IPS DF 19.7 (cell line): ENCODE data around the gene BABAM1.
"Not testable (repeated sequence)": the region's sequence is repeated elsewhere in the genome, so short reads cannot be mapped to it uniquely, and the experiment has no call there.

ENCODE experiments used
- DNase-seq: peaks from one replicate; pipeline ENCODE4 v3.0.0-alpha.2; 2013; ENCODE audit warnings: low read depth, low spot score

BABAM1 gene

DNA sequence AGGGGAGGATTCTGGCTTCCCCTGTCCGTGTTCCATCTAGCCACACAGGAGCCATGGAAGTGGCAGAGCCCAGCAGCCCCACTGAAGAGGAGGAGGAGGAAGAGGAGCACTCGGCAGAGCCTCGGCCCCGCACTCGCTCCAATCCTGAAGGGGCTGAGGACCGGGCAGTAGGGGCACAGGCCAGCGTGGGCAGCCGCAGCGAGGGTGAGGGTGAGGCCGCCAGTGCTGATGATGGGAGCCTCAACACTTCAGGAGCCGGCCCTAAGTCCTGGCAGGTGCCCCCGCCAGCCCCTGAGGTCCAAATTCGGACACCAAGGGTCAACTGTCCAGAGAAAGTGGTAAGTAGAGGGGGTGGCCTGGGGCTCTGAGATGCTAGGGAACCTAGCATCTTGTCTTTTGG is 1.5 kb downstream of the BABAM1 start:
- no peak for DNase-seq

- DNase-seq, result not testable (repeated sequence)
Measured at GRCh38 chr19:17274892-17275291, 7.6 kb downstream of the BABAM1 start.

DNA sequence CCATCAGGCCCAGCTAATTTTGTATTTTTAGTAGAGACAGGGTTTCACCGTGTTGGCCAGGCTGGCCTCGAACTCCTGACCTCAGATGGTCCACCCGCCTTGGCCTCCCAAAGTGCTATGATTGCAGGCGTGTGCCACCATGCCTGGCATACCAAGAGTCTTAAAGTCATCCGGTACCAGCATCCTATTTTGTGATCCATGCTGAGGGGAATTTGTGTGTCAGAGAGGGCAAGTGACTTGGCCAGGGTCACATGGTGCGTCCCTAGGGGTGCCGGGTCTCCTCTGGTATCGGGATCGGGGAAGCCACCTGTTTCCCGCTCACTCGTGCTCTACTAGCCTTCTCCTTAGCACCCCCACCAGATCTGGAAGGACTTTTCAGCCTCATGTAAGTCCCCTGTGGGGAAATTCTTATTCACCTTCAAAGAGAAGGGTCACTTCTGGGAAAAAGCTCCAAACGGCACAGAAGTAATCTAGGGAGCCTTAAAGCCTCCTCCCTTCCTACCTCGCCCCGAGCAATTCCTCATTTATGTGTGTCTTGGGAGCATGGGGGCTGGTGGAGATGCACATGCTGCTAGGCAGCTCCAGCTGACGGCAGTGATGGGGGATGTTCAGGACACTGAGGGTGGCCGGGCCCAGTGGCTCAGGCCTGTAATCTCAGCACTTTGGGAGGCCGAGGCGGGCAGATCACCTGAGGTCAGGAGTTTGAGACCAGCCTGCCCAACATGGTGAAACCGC is 8.4 kb downstream of the BABAM1 start:
- no peak for DNase-seq

GRCh38 chr19:17279436-17279835 is 12.2 kb downstream of the BABAM1 start:
- no peak for DNase-seq

GRCh38 chr19:17281391-17282304 is 14.4 kb downstream of the BABAM1 start, which contains the start of gene ANKLE1:
Gene ANKLE1 (plus strand): TSS chr19:17281901. CDS start chr19:17281921, 20 bp downstream.
- DNase-seq, result no peak

GRCh38 chr19:17282488-17283125 is 15.4 kb downstream of the BABAM1 start:
- no peak for DNase-seq

DNA sequence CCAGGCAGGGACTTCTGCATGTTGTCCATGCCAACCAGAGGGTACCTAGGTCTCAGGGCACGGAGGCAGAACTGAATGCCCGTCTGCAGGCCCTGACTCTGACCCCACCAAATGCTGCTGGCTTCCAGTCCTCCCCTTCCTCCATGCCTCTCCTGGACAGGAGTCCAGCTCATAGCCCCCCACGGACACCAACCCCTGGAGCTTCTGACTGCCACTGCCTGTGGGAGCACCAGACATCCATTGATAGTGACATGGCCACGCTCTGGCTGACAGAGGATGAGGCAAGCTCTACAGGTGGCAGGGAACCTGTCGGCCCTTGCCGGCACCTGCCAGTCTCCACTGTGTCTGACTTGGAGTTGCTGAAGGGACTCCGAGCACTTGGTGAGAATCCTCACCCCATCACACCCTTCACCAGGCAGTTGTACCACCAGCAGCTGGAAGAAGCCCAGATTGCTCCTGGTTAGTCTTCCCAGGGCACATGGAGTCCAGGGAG is 16.3 kb downstream of the BABAM1 start:
- DNase-seq, result no peak

DNA sequence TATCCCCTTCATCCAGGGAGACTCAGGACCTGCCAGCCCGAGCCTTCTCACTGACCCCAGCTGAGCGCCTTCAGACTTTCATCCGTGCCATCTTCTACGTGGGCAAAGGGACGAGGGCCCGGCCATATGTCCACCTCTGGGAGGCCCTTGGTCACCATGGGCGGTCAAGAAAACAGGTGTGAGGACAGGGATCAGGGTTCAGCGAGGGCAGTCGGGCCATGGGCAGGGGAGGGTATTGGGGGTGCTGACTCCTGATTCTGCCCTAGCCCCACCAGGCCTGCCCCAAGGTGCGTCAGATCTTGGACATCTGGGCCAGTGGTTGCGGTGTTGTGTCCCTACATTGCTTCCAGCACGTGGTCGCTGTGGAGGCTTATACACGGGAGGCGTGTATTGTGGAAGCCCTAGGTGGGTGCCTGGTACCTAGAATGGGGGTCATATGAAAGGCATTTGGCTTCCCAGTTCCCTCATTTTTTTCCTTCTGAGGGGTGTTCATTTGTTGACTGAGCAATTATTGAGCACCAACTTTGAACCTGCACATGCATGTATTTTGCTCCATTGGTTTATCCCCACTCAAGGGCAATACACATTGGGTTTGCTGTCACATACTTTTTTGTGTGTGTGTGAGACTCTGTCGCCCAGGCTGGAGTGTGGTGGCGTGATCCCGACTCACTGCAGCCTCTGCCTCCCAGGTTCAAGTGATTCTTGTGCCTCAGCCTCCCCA is 18.3 kb downstream of the BABAM1 start:
- no peak for DNase-seq

- DNase-seq, result no peak
Measured at GRCh38 chr19:17286263-17286662, 19.0 kb downstream of the BABAM1 start.

DNA sequence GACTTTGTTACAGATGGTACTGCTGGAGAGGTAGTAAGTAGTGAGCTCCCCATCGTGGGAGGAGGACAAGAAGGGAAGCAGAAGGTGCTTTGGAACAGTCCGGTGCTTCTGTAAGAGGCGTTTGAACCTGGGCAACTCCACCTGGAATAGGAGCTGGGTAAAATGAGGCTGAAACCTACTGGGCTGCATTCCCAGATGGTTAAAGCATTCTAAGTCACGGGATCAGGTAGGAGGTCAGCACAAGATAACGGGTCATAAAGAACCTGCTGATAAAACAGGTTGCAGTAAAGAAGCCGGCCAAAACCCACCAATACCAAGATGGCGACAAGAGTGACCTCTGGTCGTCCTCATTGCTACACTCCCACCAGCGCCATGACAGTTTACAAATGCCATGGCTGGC is 19.5 kb downstream of the BABAM1 start:
- no peak for DNase-seq

DNA sequence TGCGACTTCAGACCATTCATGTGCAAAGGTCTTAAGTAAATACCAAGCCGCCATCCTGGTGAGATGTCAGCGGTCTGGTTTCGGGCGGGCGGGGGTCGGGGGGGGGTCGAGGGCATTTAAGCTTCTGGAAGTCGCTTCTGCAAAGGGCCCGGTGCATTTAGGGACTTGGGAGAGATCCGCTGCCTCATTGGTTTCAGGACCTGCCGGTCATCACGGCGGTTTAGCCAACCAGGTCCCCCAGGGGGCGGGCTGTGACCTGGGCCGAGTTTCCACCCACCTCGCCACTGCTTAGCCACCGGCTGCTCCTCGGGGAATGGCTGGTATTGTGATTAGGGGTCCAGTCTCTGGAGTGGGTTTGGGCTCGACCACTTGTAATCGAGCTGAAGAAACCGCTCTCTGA is 22.2 kb downstream of the BABAM1 start:
- DNase-seq, result peak; percentile 86

DNA sequence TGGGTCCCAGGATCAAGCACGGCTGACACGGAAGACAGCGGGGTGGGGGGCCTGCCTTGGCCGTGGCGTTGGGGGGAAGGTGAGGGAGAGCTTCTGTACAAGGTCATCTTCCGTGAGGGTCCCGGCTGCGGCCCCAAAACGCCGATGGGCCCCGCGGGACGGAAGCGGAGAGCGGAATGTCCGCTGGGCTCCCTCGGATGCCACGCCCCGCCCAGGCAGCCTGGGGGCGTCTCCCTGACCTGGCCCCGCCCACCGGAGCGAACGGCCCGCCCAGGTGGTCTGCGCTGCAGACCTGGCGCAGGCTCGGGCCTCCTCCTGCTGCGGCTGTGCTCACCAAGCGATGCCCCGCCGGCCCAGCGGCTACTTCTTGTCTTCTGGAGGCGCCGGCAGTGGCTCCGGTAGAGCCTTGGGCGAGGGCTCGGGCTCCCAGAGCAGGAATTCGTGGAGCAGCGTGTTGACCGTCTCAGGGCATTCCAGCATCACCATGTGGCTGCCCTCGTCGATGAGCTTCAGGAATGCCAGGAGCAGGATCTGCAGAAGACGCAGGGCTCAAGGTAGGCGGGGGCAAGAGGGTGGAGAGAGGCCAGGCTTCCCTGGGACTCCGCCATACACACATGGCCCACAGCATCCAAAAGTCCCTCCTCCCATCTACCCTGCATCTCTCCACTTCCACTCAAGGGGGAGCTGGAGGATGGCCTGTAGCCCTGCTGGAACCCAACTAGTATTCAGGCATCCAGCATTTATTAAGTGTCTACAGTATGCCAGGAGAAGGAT is 25.2 kb downstream of the BABAM1 start:
- peak; percentile 82 for DNase-seq

- no peak for DNase-seq
Measured at GRCh38 chr19:17293605-17294004, 26.4 kb downstream of the BABAM1 start.

GRCh38 chr19:17294051-17294891 is 27.0 kb downstream of the BABAM1 start:
- no peak for DNase-seq

DNA sequence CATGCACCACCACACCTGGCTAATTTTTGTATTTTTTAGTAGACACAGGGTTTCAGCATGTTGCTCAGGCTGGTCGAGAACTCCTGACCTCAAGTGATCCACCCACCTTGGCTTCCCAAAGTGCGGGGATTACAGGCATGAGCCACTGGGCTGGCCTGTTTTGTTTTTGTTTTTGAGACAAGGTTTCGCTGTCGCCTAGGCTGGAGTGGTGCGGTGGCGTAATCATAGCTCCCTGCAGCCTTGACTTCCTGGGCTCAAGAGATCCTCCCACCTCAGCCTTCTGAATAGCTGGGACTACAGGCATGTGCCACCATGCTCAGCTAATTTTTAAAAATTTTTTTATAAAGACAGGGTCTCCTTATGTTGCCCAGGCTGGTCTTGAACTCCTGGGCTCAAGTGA is 28.3 kb downstream of the BABAM1 start:
- DNase-seq, result not testable (repeated sequence)

DNA sequence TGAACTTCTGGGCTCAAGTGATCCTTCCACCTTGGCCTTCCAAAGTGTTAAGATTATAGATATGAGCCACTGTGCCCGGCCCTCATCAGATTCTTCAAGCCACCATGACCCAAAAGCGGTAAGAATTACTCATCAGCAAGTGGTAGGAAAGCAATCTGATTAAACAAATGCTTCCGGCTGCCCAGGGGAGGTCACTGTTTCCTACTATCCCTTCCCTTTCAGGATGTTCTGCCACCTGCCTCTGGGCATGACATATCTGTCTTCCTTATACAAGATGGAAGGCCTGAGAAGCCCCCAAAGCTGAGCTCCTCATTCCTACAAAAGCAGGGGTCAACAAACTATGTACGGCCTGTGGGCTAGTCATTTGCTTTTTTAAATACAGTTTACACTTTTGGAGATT is 29.0 kb downstream of the BABAM1 start:
- no peak for DNase-seq

DNA sequence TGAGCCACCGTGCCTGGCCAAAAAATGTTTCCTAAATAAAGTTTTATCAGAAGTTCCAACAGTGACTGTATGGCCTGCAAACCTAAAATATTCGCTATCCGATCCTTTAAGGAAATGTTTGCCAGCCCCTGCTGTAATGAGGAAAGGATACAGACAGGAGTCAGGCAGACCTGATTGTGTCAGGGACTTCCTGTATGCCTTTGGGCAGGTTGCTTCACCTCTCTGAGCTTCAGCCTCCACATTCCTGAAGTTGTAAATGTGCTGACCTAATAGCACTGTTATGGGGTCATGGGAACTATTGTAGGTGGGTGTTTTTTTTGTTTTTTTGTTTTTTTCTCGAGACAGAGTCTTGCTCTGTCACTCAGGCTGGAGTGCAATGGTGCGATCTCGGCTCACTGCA is 29.7 kb downstream of the BABAM1 start:
- no peak for DNase-seq

- DNase-seq, result no peak
Measured at GRCh38 chr19:17300992-17301619, 33.9 kb downstream of the BABAM1 start.
